Mononuclear cell (primary cell): ENCODE results near the gene ANXA4. TPM values are rescaled to one million over a fixed set of nuclear protein-coding genes. Genes with fewer than 3 reads are reported as not detected.
"Not testable (repeated sequence)": the region's sequence is repeated elsewhere in the genome, so short reads cannot be mapped to it uniquely, and the experiment has no call there.

Experiments used
- H3K27me3 ChIP-seq: 2 replicates; pipeline ENCODE4 v1.6.0; 2011; ENCODE audit warnings: low read length, control low read depth; ENCODE audit not compliant: insufficient read depth
- H3K4me1 ChIP-seq: 2 replicates; pipeline ENCODE4 v1.5.1; 2011; ENCODE audit warnings: mild to moderate bottlenecking, low read length, control low read depth; ENCODE audit not compliant: insufficient read depth
- H3K4me3 ChIP-seq: 2 replicates; pipeline ENCODE4 v1.5.1; 2011; ENCODE audit warnings: mild to moderate bottlenecking, low read length, moderate library complexity
- H3K9me3 ChIP-seq: 2 replicates; pipeline ENCODE4 v1.5.1; 2011; ENCODE audit warnings: low read depth, mild to moderate bottlenecking, control low read depth, low read length
- total RNA-seq: library from RNA; depleted of rRNA; stranded (reverse); fragments of >200 nt; gene quantifications from one replicate; pipeline ENCODE4 v1.2.3, GENCODE V29; 2012

ANXA4 gene
- total RNA-seq, 1 donor: 6.0 TPM

GRCh38 chr2:69815717-69816116, 73.8 kb downstream of the ANXA4 start:
- H3K4me1 ChIP-seq: no peaks in the 10 kb centered on the region
- H3K4me3 ChIP-seq: no peak overlapping the region
- H3K27me3 ChIP-seq: no peaks in the 10 kb centered on the region
- no peaks in the 10 kb centered on the region for H3K9me3 ChIP-seq

GRCh38 chr2:69816923-69817542, 75.1 kb downstream of the ANXA4 start:
- Histone ChIP-seq H3K27me3 (no peaks in the 10 kb centered on the region), H3K9me3 (no peaks in the 10 kb centered on the region), H3K4me1 (no peaks in the 10 kb centered on the region), H3K4me3 (no peak overlapping the region)

GRCh38 chr2:69817729-69818501, 76.0 kb downstream of the ANXA4 start:
- Histone ChIP-seq H3K4me1 (no peaks in the 10 kb centered on the region), H3K4me3 (no peak overlapping the region), H3K9me3 (no peaks in the 10 kb centered on the region), H3K27me3 (no peaks in the 10 kb centered on the region)

GRCh38 chr2:69827796-69828540, 86.0 kb downstream of the ANXA4 start:
- Histone ChIP-seq H3K4me3 (no peak overlapping the region), H3K27me3 (no peaks in the 10 kb centered on the region), H3K9me3 (no peaks in the 10 kb centered on the region), H3K4me1 (peaks cover 24% of the 10 kb centered on the region)

- peaks cover 24% of the 10 kb centered on the region for H3K4me1 ChIP-seq
- H3K4me3 ChIP-seq: peak overlapping the region; percentile 82
- no peaks in the 10 kb centered on the region for H3K27me3 ChIP-seq
- no peaks in the 10 kb centered on the region for H3K9me3 ChIP-seq
Observed at GRCh38 chr2:69828938-69829255, 87.0 kb downstream of the ANXA4 start.

GRCh38 chr2:69829256-69830044, 87.5 kb downstream of the ANXA4 start, which contains the start of gene GMCL1:
Gene GMCL1, plus strand, starts transcription at chr2:69829660. Its CDS starts 233 bp downstream, at chr2:69829893.
- H3K4me1 ChIP-seq: peaks cover 24% of the 10 kb centered on the region
- H3K4me3 ChIP-seq: peak within 1 kb of the TSS; percentile 82
- no peaks in the 10 kb centered on the region for H3K27me3 ChIP-seq
- no peaks in the 10 kb centered on the region for H3K9me3 ChIP-seq

- Histone ChIP-seq H3K9me3 (no peaks in the 10 kb centered on the region), H3K27me3 (no peaks in the 10 kb centered on the region), H3K4me1 (peaks cover 24% of the 10 kb centered on the region), H3K4me3 (peak overlapping the region; percentile 82)
Observed at GRCh38 chr2:69830045-69830905, 88.3 kb downstream of the ANXA4 start.

GRCh38 chr2:69830906-69831241, 88.9 kb downstream of the ANXA4 start:
- H3K27me3 ChIP-seq, H3K9me3 ChIP-seq, H3K4me3 ChIP-seq: not testable (repeated sequence)
- H3K4me1 ChIP-seq: peaks cover 27% of the 10 kb centered on the region

- no peak overlapping the region for H3K4me3 ChIP-seq
- H3K4me1 ChIP-seq: peaks cover 32% of the 10 kb centered on the region
- no peaks in the 10 kb centered on the region for H3K27me3 ChIP-seq
- H3K9me3 ChIP-seq: no peaks in the 10 kb centered on the region
Observed at GRCh38 chr2:69831354-69831905, 89.5 kb downstream of the ANXA4 start.

GRCh38 chr2:69833752-69834151, 91.8 kb downstream of the ANXA4 start:
- H3K4me1 ChIP-seq: peaks cover 31% of the 10 kb centered on the region
- H3K27me3 ChIP-seq: no peaks in the 10 kb centered on the region
- no peak overlapping the region for H3K4me3 ChIP-seq
- H3K9me3 ChIP-seq: no peaks in the 10 kb centered on the region

GRCh38 chr2:69835666-69836065, 93.7 kb downstream of the ANXA4 start:
- Histone ChIP-seq H3K9me3 (no peaks in the 10 kb centered on the region), H3K4me1 (peaks cover 22% of the 10 kb centered on the region), H3K27me3 (no peaks in the 10 kb centered on the region), H3K4me3 (no peak overlapping the region)

- no peaks in the 10 kb centered on the region for H3K9me3 ChIP-seq
- H3K4me3 ChIP-seq: no peak overlapping the region
- peaks cover 16% of the 10 kb centered on the region for H3K4me1 ChIP-seq
- H3K27me3 ChIP-seq: no peaks in the 10 kb centered on the region
Observed at GRCh38 chr2:69836316-69836715, 94.4 kb downstream of the ANXA4 start.

- H3K27me3 ChIP-seq: no peaks in the 10 kb centered on the region
- peaks cover 8% of the 10 kb centered on the region for H3K4me1 ChIP-seq
- H3K4me3 ChIP-seq: no peak overlapping the region
- H3K9me3 ChIP-seq: no peaks in the 10 kb centered on the region
Observed at GRCh38 chr2:69837533-69837932, 95.6 kb downstream of the ANXA4 start.

- Histone ChIP-seq H3K27me3 (no peaks in the 10 kb centered on the region), H3K9me3 (no peaks in the 10 kb centered on the region), H3K4me3 (no peak overlapping the region), H3K4me1 (no peaks in the 10 kb centered on the region)
Observed at GRCh38 chr2:69843993-69844392, 102.1 kb downstream of the ANXA4 start.
